Neural crest cell (in vitro differentiated cells): Measurements from ENCODE around the gene XRCC1. TPM values are rescaled to one million over a fixed set of nuclear protein-coding genes. Genes with fewer than 3 reads are reported as not detected.
A peak's percentile ranks its signal among the peaks of the same experiment; 100 is the strongest.
"Not testable (repeated sequence)": the region's sequence is repeated elsewhere in the genome, so short reads cannot be mapped to it uniquely, and the experiment has no call there.

Experiments used
- DNase-seq: peaks from one replicate; pipeline ENCODE4 v3.0.0; 2021; ENCODE audit warnings: low read depth, mixed read lengths, low spot score
- H3K27ac Mint-ChIP-seq: one replicate; pipeline ENCODE4 v1.8.0; 2021; ENCODE audit warnings: mild to moderate bottlenecking, mixed read lengths; ENCODE audit not compliant: unreplicated experiment
- H3K27me3 Mint-ChIP-seq: 2 replicates; pipeline ENCODE4 v1.8.0; 2021; ENCODE audit warnings: low read depth, mild to moderate bottlenecking, mixed read lengths
- H3K36me3 Mint-ChIP-seq: 2 replicates; pipeline ENCODE4 v1.8.0; 2021; ENCODE audit warnings: low read depth, mild to moderate bottlenecking, mixed read lengths
- H3K4me1 Mint-ChIP-seq: 2 replicates; pipeline ENCODE4 v1.8.0; 2021; ENCODE audit warnings: mixed read lengths
- H3K4me3 Mint-ChIP-seq: one replicate; pipeline ENCODE4 v1.8.0; 2021; ENCODE audit warnings: mild to moderate bottlenecking, mixed read lengths
- H3K9me3 Mint-ChIP-seq: 2 replicates; pipeline ENCODE4 v1.8.0; 2021; ENCODE audit warnings: mixed read lengths
- CTCF ChIP-seq: fragments of 200-600 bp; sonication (generic); conservative IDR thresholded peaks from 2 replicates; pipeline ENCODE4 v1.5.0; 2021; ENCODE audit warnings: antibody characterized with exemption, mild to moderate bottlenecking
- total RNA-seq: library from RNA; stranded (reverse); gene quantifications from 2 replicates; pipeline ENCODE4 v1.2.1, GENCODE V29; 2021

Gene XRCC1
- total RNA-seq, 1 donor from 2014 or later, result 79.4 TPM

DNA sequence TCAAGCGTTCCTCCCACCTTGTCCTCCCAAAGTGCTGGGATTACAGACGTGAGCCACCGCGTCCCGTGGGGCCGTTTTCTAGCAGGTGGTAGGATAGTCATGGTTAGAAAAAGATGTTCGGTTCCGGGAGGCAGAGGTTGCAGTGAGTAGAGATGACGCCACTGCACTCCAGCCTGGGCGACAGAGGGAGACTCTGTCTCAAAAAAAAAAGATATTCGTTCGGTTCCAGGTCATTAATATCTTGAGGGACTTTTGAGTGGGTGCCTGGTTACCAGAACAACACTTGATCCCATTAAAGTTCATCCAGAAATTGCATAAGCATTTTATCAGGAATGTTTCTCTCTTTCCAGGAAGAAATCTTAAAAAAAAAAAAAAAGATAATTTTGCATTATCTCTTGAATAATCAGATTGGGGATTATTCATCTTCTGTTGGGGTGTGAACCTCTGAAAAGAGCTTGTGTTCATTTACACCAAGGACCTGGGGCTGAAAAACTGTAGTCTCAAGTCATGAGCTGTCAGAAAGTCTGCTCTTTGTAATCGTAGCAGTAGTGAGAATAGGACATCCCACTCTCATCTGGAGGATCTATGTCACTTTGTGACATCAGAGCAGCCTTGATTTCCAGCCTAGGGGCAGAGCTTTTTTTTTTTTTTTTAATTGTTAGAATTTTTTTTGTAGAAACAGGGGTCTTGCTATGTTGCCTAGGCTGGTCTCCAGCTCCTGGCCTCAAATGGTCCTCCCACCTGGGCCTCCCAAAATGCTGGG is 47.3 kb downstream of the XRCC1 start:
- Mint-ChIP-seq H3K27me3 (peaks cover 5% of the 10 kb centered on the region), H3K4me1 (peaks cover 41% of the 10 kb centered on the region), H3K27ac (no peak overlapping the region), H3K4me3 (peak overlapping the region; percentile 66), H3K36me3 (no peaks in the 10 kb centered on the region), H3K9me3 (no peaks in the 10 kb centered on the region)
- TF ChIP-seq CTCF, result no peak
- no peak for DNase-seq

- peak; percentile 76 for DNase-seq
- H3K27me3 Mint-ChIP-seq, result peaks cover 3% of the 10 kb centered on the region
- peak within 1 kb of the TSS; percentile 95 for H3K4me3 Mint-ChIP-seq
- no peaks in the 10 kb centered on the region for H3K36me3 Mint-ChIP-seq
- peak within 1 kb of the TSS; percentile 98 for H3K27ac Mint-ChIP-seq
- peak; percentile 13 for TF ChIP-seq CTCF
- peaks cover 32% of the 10 kb centered on the region for H3K4me1 Mint-ChIP-seq
- H3K9me3 Mint-ChIP-seq, result no peaks in the 10 kb centered on the region
Measured at GRCh38 chr19:43526884-43527859, 48.2 kb downstream of the XRCC1 start, which contains the start of gene ETHE1. ETHE1 (minus strand) TSS chr19:43527201; CDS start chr19:43527177, 24 bp downstream.

- H3K27me3 Mint-ChIP-seq, result peaks cover 3% of the 10 kb centered on the region
- H3K4me3 Mint-ChIP-seq, result peak overlapping the region; percentile 95
- H3K4me1 Mint-ChIP-seq, result peaks cover 32% of the 10 kb centered on the region
- no peak for TF ChIP-seq CTCF
- H3K9me3 Mint-ChIP-seq, result no peaks in the 10 kb centered on the region
- H3K36me3 Mint-ChIP-seq, result no peaks in the 10 kb centered on the region
- no peak overlapping the region for H3K27ac Mint-ChIP-seq
- DNase-seq, result no peak
Measured at GRCh38 chr19:43525836-43526771, 49.2 kb downstream of the XRCC1 start.

DNA sequence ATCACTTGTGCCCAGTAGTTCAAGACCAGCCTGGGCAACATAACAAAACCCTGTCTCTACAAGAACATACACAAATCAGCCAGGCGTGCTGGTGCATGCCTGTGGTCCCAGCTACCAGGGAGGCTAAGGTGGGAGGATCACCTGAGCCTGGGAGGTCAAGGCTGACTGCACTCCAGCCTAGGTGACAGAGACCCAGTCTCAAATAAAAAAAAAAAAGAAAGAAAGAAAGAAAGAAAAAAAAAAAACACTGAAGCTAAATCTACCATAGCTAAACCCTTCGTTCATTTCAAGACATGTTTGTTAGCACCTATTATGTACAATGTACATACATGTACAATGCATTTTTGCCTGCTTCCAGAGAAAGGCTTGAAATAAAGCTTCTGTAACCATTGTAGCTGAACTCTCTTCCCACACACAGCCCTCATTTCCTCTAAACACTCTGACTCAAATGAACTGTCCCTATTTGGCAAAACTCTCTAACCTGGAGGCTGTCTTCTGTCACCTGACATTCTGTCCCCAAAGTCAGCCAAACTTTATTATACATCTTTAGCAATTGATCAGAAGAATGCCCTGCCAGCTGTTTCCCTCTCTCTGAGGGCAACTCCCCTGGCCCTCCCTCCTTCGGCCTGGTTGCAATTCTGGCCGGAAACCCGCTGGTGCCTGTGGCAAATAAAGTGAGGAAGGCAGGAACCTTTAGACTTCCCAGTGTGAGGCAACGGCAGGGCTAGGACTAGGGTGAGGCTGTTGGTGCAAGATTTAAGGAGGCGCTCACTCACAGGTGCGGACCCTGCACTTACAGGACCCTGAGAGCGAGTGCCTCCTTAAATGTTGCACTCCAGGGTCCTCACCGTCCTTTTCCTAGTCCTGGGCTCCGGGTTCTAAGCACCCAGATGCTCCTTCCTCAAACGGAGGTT is 50.1 kb downstream of the XRCC1 start:
- no peak for DNase-seq
- H3K36me3 Mint-ChIP-seq, result no peaks in the 10 kb centered on the region
- peaks cover 3% of the 10 kb centered on the region for H3K27me3 Mint-ChIP-seq
- H3K27ac Mint-ChIP-seq, result no peak overlapping the region
- TF ChIP-seq CTCF, result no peak
- peaks cover 32% of the 10 kb centered on the region for H3K4me1 Mint-ChIP-seq
- H3K4me3 Mint-ChIP-seq, result peak overlapping the region; percentile 95
- H3K9me3 Mint-ChIP-seq, result no peaks in the 10 kb centered on the region

DNA sequence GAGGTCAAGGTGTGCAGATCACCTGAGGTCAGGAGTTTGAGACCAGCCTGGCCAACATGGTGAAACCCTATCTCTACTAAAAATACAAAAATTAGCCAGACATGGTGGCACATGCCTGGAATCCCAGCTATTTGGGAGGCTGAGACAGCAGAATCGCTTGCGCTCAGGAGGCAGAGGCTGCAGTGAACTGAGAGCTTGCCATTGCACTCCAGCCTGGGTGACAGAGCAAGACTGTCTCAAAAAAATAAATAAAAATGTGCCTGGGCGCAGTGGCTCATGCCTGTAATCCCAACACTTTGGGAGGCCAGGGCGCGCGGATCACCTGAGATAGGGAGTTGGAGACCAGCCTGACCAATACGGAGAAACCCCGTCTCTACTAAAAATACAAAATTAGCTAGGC is 51.6 kb downstream of the XRCC1 start:
- H3K4me3 Mint-ChIP-seq, H3K27ac Mint-ChIP-seq, H3K9me3 Mint-ChIP-seq, H3K27me3 Mint-ChIP-seq, H3K36me3 Mint-ChIP-seq, DNase-seq: not testable (repeated sequence)
- peaks cover 37% of the 10 kb centered on the region for H3K4me1 Mint-ChIP-seq
